Measurements from ENCODE around the gene STEAP4. TPM values are rescaled to one million over a fixed set of nuclear protein-coding genes. Genes with fewer than 3 reads are reported as not detected.

STEAP4 gene
- total and polyA plus RNA-seq, 2 of the 13 experiments (the other 11 are each of a cell fraction or from before 2014, with no cell fraction given) = not detected

DNA sequence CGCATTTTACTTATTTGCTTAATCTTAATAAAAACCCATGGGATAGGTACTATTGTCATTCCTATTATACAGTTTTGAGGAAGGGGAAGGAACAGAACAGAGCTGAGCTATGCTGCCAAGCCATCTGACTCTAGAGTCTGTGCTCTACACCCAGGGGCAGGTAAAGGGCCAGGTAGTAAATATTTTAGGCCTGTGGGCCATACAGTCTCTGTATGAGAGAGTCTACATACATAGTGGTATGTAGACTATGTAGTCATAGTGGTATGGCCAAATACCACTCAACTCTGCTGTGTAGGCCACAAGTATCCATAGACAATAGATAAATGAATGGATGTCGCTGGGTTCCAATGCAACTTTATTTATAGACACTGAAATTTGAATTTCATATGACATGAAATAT is 83.4 kb downstream of the STEAP4 start:
- no peak overlapping the region for H3K4me2 ChIP-seq (ENCODE audit: low read depth, low read length)
- DNase-seq (ENCODE audit: low spot score) (no peak), FAIRE-seq (no peak), ATAC-seq (no peak)
- BruUV-seq (replicated peaks) = no TSS peak
- in situ Hi-C loops (cut with HindIII; ENCODE audit: extremely low pct_ligation_motif_present, low pct_unique_long_range_greater_than_20kb) = no loop called here
- CTCF ChIA-PET (ENCODE audit: low intra/inter-chr PET ratio, low total read pairs) = no interaction called here
- intact Hi-C loops (cut with micrococcal nuclease; ENCODE audit: unreplicated experiment) = no loop called here
- H3K4me3 ChIP-seq (replicated peaks in 1 of 3; ENCODE audit: insufficient read depth in 1 of 3, low read depth in 2 of 3, low read length in 3 of 3) = no peak overlapping the region
- H4K20me1 ChIP-seq (ENCODE audit: insufficient read depth, low read length) = no peaks in the 10 kb centered on the region
- TF ChIP-seq, protein P1, sequence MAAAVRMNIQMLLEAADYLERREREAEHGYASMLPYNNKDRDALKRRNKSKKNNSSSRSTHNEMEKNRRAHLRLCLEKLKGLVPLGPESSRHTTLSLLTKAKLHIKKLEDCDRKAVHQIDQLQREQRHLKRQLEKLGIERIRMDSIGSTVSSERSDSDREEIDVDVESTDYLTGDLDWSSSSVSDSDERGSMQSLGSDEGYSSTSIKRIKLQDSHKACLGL (CRISPR knock-in tag; IDR thresholded peaks at IDR 0.05) = no peak
- TF ChIP-seq, protein P2, sequence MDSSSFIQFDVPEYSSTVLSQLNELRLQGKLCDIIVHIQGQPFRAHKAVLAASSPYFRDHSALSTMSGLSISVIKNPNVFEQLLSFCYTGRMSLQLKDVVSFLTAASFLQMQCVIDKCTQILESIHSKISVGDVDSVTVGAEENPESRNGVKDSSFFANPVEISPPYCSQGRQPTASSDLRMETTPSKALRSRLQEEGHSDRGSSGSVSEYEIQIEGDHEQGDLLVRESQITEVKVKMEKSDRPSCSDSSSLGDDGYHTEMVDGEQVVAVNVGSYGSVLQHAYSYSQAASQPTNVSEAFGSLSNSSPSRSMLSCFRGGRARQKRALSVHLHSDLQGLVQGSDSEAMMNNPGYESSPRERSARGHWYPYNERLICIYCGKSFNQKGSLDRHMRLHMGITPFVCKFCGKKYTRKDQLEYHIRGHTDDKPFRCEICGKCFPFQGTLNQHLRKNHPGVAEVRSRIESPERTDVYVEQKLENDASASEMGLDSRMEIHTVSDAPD (CRISPR knock-in tag; IDR thresholded peaks at IDR 0.05) = no peak
- TF ChIP-seq, protein P3, sequence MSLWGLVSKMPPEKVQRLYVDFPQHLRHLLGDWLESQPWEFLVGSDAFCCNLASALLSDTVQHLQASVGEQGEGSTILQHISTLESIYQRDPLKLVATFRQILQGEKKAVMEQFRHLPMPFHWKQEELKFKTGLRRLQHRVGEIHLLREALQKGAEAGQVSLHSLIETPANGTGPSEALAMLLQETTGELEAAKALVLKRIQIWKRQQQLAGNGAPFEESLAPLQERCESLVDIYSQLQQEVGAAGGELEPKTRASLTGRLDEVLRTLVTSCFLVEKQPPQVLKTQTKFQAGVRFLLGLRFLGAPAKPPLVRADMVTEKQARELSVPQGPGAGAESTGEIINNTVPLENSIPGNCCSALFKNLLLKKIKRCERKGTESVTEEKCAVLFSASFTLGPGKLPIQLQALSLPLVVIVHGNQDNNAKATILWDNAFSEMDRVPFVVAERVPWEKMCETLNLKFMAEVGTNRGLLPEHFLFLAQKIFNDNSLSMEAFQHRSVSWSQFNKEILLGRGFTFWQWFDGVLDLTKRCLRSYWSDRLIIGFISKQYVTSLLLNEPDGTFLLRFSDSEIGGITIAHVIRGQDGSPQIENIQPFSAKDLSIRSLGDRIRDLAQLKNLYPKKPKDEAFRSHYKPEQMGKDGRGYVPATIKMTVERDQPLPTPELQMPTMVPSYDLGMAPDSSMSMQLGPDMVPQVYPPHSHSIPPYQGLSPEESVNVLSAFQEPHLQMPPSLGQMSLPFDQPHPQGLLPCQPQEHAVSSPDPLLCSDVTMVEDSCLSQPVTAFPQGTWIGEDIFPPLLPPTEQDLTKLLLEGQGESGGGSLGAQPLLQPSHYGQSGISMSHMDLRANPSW (CRISPR knock-in tag; IDR thresholded peaks at IDR 0.05; ENCODE audit: borderline replicate concordance) = no peak
- H3K9ac ChIP-seq (ENCODE audit: insufficient read depth, low read depth, low read length) = no peak overlapping the region
- no peaks in the 10 kb centered on the region for H3K36me3 ChIP-seq (replicated peaks in 1 of 2; ENCODE audit: control insufficient read depth in 1 of 2, insufficient read depth in 2 of 2, low read length in 2 of 2)
- peaks cover 0 to 24% of the 10 kb centered on the region in 2 experiments; a peak in 2 of 5 replicates for H3K27me3 ChIP-seq (ENCODE audit: control insufficient read depth in 1 of 2, insufficient read depth in 2 of 2, low read length in 2 of 2)
- 79% methylated on average over 2 of the region's 2 CpGs for WGBS (ENCODE audit: low lambda C conversion rate)
- H2AFZ ChIP-seq (ENCODE audit: low read length) = no peak overlapping the region
- no peaks in the 10 kb centered on the region for H3K79me2 ChIP-seq (ENCODE audit: insufficient read depth, low read length)
- POLR2A ChIA-PET = no interaction called here
- H3K27ac ChIP-seq (ENCODE audit: extremely low read length, insufficient read depth, low read length) = no peak overlapping the region
- H3K4me1 ChIP-seq (ENCODE audit: insufficient read depth, low read length) = peaks cover 16% of the 10 kb centered on the region
- H3K9me3 ChIP-seq (ENCODE audit: low read length) = no peaks in the 10 kb centered on the region

Other genes starting within 250 kb of the STEAP4 start
- 0.33 TPM in 1 of 2 replicates, not detected in the other for gene SRI, start 86.9 kb downstream of the STEAP4 start, total RNA-seq (2016; rRNA removed; fragmentation: Illumina TruSeq; extraction: Trizol)
- 0.37 TPM in 1 of 2 replicates, not detected in the other for gene SRI, start 86.9 kb downstream of the STEAP4 start, polyA plus RNA-seq (2011; rRNA removed)